ENCODE results near the gene API5.
"Not testable (repeated sequence)": the region's sequence is repeated elsewhere in the genome, so short reads cannot be mapped to it uniquely, and the experiment has no call there.

API5 gene

DNA sequence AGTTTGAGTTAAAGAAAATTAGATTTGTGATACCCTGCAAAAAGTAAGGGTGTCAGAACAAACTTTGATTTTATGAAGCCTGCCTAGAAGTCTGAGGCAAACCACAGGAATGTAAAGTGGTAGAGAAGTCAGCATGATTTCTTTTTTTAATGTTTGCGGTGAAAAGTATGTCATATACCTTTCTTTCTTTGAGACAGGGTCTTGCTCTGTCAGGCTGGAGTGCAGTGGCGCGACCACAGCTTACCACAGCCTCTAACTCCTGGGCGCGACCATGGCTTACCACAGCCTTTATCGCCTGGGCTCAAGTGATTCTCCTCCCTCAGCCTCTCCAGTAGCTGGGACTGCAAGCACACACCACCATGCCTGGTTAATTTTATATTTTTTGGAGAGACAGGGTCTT, 4.7 kb downstream of the API5 start:
- CTCF ChIA-PET: no interaction called here
- no peak for DNase-seq (ENCODE audit: extremely low spot score)
- POLR2A ChIA-PET: no interaction called here

DNA sequence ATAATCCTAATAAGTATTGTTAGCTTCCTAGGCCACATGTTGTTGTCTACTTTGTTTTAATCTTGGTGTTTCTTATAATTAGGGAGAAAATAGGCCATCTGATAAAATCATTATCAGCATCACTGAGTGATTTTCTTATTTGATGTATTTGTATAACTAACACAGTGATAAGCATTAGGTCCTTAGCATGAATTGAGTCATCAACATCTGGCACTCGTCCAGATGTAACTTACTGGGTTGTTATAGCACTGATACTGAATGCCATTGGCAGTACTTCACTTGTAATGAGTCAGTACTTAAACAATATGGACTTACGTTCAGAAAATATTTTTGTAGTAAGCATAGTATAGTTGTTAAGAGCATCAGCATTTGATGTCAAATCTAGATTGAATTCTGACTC, 16.2 kb downstream of the API5 start:
- POLR2A ChIA-PET: interaction anchor here (2.5 kb wide), 1 partner anchor 31 kb away, joined by 9 read pairs; the partner anchor contains the start of gene TTC17
- CTCF ChIA-PET: no interaction called here
- DNase-seq (ENCODE audit: extremely low spot score): no peak
- TF ChIP-seq L3MBTL2 (conservative IDR thresholded peaks at IDR 0.05) (no peak), SUZ12 (IDR thresholded peaks at IDR 0.05) (no peak), LEF1 (IDR thresholded peaks at IDR 0.05; ENCODE audit: borderline replicate concordance) (no peak), NFRKB (IDR thresholded peaks at IDR 0.05) (no peak), BHLHE40 (IDR thresholded peaks at IDR 0.05; ENCODE audit: borderline replicate concordance) (no peak), CTBP1 (IDR thresholded peaks at IDR 0.05; ENCODE audit: borderline replicate concordance) (no peak), FOXA1 (IDR thresholded peaks at IDR 0.05) (no peak)
- TF ChIP-seq, protein P1, sequence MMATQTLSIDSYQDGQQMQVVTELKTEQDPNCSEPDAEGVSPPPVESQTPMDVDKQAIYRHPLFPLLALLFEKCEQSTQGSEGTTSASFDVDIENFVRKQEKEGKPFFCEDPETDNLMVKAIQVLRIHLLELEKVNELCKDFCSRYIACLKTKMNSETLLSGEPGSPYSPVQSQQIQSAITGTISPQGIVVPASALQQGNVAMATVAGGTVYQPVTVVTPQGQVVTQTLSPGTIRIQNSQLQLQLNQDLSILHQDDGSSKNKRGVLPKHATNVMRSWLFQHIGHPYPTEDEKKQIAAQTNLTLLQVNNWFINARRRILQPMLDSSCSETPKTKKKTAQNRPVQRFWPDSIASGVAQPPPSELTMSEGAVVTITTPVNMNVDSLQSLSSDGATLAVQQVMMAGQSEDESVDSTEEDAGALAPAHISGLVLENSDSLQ (IDR thresholded peaks at IDR 0.05): no peak

More for the DNA sequence above, 4.7 kb downstream of the API5 start:
- no peak for TF ChIP-seq ZNF384 (IDR thresholded peaks at IDR 0.05)
- no peak for TF ChIP-seq L3MBTL2 (conservative IDR thresholded peaks at IDR 0.05)
- TF ChIP-seq, protein P1 (IDR thresholded peaks at IDR 0.05): no peak
- no peak for TF ChIP-seq NFRKB (IDR thresholded peaks at IDR 0.05)
- TF ChIP-seq LEF1 (IDR thresholded peaks at IDR 0.05; ENCODE audit: borderline replicate concordance): no peak
- TF ChIP-seq HDGF (IDR thresholded peaks at IDR 0.05; ENCODE audit: borderline replicate concordance): no peak
- TF ChIP-seq TARDBP (IDR thresholded peaks at IDR 0.05): no peak
- no peak for TF ChIP-seq FOXK2 (IDR thresholded peaks at IDR 0.05)
- TF ChIP-seq ELF4 (IDR thresholded peaks at IDR 0.05): no peak
- no peak for TF ChIP-seq CTBP1 (IDR thresholded peaks at IDR 0.05; ENCODE audit: borderline replicate concordance)
- no peak for TF ChIP-seq FOXA1 (IDR thresholded peaks at IDR 0.05)

DNA sequence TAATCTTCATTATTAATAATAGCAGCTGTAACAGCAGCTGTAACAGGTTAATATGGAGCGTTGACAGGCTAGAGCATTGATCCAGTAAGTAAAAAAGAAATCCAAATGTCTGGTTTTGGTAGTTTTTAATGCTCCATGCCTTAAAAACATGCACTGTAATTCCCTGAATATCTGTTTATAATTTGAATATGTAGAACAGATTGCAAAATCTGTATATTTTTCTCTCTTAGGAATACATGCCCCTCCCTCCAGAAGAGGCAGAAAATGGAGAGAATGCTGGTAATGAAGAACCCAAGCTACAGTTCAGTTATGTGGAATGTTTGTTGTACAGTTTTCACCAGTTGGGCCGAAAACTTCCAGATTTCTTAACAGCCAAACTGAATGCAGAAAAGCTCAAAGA, 16.7 kb downstream of the API5 start:
- DNase-seq (ENCODE audit: extremely low spot score): no peak
- POLR2A ChIA-PET: interaction anchor here (2.5 kb wide), 1 partner anchor 30 kb away, joined by 9 read pairs; the partner anchor contains the start of gene TTC17
- TF ChIP-seq CTBP1 (IDR thresholded peaks at IDR 0.05; ENCODE audit: borderline replicate concordance) (no peak), BHLHE40 (IDR thresholded peaks at IDR 0.05; ENCODE audit: borderline replicate concordance) (no peak), ELF4 (IDR thresholded peaks at IDR 0.05) (no peak), SP1 (IDR thresholded peaks at IDR 0.05) (no peak), FOXA1 (IDR thresholded peaks at IDR 0.05) (no peak), SUZ12 (IDR thresholded peaks at IDR 0.05) (no peak), HDGF (IDR thresholded peaks at IDR 0.05; ENCODE audit: borderline replicate concordance) (no peak), FOXK2 (IDR thresholded peaks at IDR 0.05) (no peak), ZNF384 (IDR thresholded peaks at IDR 0.05) (no peak), NFRKB (IDR thresholded peaks at IDR 0.05) (no peak), FOXM1 (IDR thresholded peaks at IDR 0.05; ENCODE audit: borderline replicate concordance) (no peak), TARDBP (IDR thresholded peaks at IDR 0.05) (no peak), L3MBTL2 (conservative IDR thresholded peaks at IDR 0.05) (no peak), LEF1 (IDR thresholded peaks at IDR 0.05; ENCODE audit: borderline replicate concordance) (no peak), ARNT (IDR thresholded peaks at IDR 0.05) (no peak)
- TF ChIP-seq, protein P1 (IDR thresholded peaks at IDR 0.05): no peak
- CTCF ChIA-PET: no interaction called here

DNA sequence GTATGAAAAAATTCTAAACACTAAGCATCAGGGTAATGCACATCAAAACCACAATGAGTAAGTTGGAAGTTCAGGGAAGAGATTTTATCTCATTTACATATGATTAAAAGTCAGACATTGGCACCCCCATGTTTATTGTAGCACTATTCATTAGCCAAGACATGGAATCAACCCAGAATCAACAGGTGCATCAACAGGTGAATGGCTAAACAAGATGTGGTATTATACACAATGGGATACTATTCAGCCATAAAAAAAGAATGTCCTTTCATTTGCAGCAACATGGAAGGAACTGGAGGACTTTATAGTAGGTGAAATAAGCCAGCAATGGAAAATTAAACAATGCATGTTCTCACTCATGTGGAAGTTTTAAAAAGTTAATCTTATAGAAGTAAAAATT, 29.4 kb downstream of the API5 start:
- POLR2A ChIA-PET: no interaction called here
- no peak for DNase-seq (ENCODE audit: extremely low spot score)
- TF ChIP-seq LEF1 (IDR thresholded peaks at IDR 0.05; ENCODE audit: borderline replicate concordance) (no peak), FOXM1 (IDR thresholded peaks at IDR 0.05; ENCODE audit: borderline replicate concordance) (no peak), CTBP1 (IDR thresholded peaks at IDR 0.05; ENCODE audit: borderline replicate concordance) (no peak), ELF4 (IDR thresholded peaks at IDR 0.05) (no peak), ZNF384 (IDR thresholded peaks at IDR 0.05) (no peak), L3MBTL2 (conservative IDR thresholded peaks at IDR 0.05) (no peak), BHLHE40 (IDR thresholded peaks at IDR 0.05; ENCODE audit: borderline replicate concordance) (no peak)
- TF ChIP-seq, protein P1 (IDR thresholded peaks at IDR 0.05): no peak
- CTCF ChIA-PET: no interaction called here

DNA sequence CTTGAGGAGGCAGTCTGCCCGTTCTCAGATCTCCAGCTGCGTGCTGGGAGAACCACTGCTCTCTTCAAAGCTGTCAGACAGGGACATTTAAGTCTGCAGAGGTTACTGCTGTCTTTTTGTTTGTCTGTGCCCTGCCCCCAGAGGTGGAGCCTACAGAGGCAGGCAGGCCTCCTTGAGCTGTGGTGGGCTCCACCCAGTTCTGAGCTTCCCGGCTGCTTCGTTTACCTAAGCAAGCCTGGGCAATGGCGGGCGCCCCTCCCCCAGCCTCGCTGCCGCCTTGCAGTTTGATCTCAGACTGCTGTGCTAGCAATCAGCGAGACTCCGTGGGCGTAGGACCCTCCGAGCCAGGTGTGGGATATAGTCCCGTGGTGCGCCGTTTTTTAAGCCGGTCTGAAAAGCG, 39.6 kb downstream of the API5 start:
- CTCF ChIA-PET; POLR2A ChIA-PET; DNase-seq (ENCODE audit: extremely low spot score): not testable (repeated sequence)

DNA sequence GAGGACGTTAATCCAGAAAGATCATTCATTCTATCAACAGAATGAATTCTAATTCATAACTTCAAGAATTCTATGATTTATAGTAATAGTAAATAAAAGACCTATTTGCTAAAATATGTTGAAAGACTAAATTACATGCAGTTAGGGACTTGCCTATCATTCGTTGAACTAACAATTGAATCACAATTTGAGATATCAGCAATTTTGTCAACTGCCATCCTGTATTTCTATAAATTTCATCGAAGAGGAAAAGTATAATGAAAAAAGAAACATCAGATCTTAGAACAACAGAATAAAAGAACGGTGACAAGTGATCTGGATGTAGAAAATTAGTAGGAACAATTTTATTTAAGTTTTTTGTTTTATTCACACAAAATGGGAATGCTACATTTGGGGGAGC, 42.5 kb downstream of the API5 start:
- ChIA-PET CTCF (no interaction called here), POLR2A (no interaction called here)
- TF ChIP-seq ARNT (IDR thresholded peaks at IDR 0.05) (no peak), L3MBTL2 (conservative IDR thresholded peaks at IDR 0.05) (no peak), TARDBP (IDR thresholded peaks at IDR 0.05) (no peak), FOXM1 (IDR thresholded peaks at IDR 0.05; ENCODE audit: borderline replicate concordance) (no peak), SP1 (IDR thresholded peaks at IDR 0.05) (no peak), HDGF (IDR thresholded peaks at IDR 0.05; ENCODE audit: borderline replicate concordance) (no peak), FOXA1 (IDR thresholded peaks at IDR 0.05) (no peak), NFRKB (IDR thresholded peaks at IDR 0.05) (no peak), ZNF384 (IDR thresholded peaks at IDR 0.05) (no peak), CTBP1 (IDR thresholded peaks at IDR 0.05; ENCODE audit: borderline replicate concordance) (no peak), BHLHE40 (IDR thresholded peaks at IDR 0.05; ENCODE audit: borderline replicate concordance) (no peak), ELF4 (IDR thresholded peaks at IDR 0.05) (no peak), SUZ12 (IDR thresholded peaks at IDR 0.05) (no peak), FOXK2 (IDR thresholded peaks at IDR 0.05) (no peak)
- TF ChIP-seq, protein P1 (IDR thresholded peaks at IDR 0.05): no peak
- DNase-seq (ENCODE audit: extremely low spot score): no peak

Measured in HEK293T (cell line).